NB4 (cell line): ENCODE results near the gene MGST1.

Source experiments
- MYC ChIP-seq: IDR thresholded peaks from 2 replicates; pipeline ENCODE4 v1.6.1; 2011; ENCODE audit warnings: low read depth, low read length
- TF ChIP-seq, protein P1 (sequence below): IDR thresholded peaks from one replicate; pipeline ENCODE4 v1.5.1; 2012; ENCODE audit warnings: low read depth, low read length

DNA sequence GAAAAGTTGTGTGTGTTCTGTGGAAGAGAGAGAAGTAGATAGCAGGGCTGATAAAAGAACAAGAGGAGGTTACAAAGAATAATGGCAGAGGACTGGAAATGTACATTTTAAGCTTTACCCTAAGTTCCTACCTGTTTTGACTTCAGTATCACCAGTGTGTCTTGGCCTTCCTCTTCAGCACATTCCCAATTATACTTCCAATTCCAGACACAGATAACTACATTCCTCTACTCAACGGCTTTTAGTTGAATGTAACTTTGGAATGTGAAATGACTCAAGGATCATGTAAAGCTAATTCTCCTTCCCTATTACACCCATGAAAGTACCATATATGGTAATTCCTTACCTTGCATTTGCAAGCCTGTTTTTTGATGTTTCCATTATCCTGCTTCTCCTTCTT is 5.0 kb downstream of the MGST1 start:
- TF ChIP-seq, protein P1, sequence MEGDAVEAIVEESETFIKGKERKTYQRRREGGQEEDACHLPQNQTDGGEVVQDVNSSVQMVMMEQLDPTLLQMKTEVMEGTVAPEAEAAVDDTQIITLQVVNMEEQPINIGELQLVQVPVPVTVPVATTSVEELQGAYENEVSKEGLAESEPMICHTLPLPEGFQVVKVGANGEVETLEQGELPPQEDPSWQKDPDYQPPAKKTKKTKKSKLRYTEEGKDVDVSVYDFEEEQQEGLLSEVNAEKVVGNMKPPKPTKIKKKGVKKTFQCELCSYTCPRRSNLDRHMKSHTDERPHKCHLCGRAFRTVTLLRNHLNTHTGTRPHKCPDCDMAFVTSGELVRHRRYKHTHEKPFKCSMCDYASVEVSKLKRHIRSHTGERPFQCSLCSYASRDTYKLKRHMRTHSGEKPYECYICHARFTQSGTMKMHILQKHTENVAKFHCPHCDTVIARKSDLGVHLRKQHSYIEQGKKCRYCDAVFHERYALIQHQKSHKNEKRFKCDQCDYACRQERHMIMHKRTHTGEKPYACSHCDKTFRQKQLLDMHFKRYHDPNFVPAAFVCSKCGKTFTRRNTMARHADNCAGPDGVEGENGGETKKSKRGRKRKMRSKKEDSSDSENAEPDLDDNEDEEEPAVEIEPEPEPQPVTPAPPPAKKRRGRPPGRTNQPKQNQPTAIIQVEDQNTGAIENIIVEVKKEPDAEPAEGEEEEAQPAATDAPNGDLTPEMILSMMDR, result no peak
- TF ChIP-seq MYC, result no peak
